Large intestine (tissue), 3 donors: Measurements from ENCODE around the gene PLEKHG3. TPM values are rescaled to one million over a fixed set of nuclear protein-coding genes. Genes with fewer than 3 reads are reported as not detected.

Source experiments
- DNase-seq, 2 donors: peaks; one replicate each; pipeline versions ENCODE4 v3.0.0 to v3.0.0-alpha.2; 2013
- H3K27ac ChIP-seq: one replicate; pipeline ENCODE4 v1.5.1; 2013; ENCODE audit warnings: low read length
- H3K27me3 ChIP-seq: 2 replicates; pipeline ENCODE4 v1.6.1; 2013; ENCODE audit warnings: low read length; ENCODE audit not compliant: control insufficient read depth, insufficient read depth
- H3K36me3 ChIP-seq: 2 replicates; pipeline ENCODE4 v1.6.1; 2013; ENCODE audit warnings: low read length; ENCODE audit not compliant: control insufficient read depth, insufficient read depth
- H3K4me1 ChIP-seq: one replicate; pipeline ENCODE4 v1.6.1; 2013; ENCODE audit warnings: low read length; ENCODE audit not compliant: control insufficient read depth, insufficient read depth
- H3K4me3 ChIP-seq: one replicate; pipeline ENCODE4 v1.5.1; 2013; ENCODE audit warnings: low read length
- H3K9me3 ChIP-seq: one replicate; pipeline ENCODE4 v1.6.1; 2013; ENCODE audit warnings: mild to moderate bottlenecking, low read depth, low read length, moderate library complexity; ENCODE audit not compliant: control insufficient read depth
- WGBS: methylation state at CpG from one replicate; pipeline ENCODE4 v1.1.5; 2013; ENCODE audit warnings: low lambda C conversion rate; ENCODE audit not compliant: insufficient coverage; 5-methylcytosine and 5-hydroxymethylcytosine counted together
- polyA plus RNA-seq: library from polyadenylated mRNA; unstranded; fragments of 120-200 nt; gene quantifications from one replicate; pipeline ENCODE4 v1.2.1, GENCODE V29; 2013

PLEKHG3 gene
- polyA plus RNA-seq, 1 donor: 56.1 TPM

DNA sequence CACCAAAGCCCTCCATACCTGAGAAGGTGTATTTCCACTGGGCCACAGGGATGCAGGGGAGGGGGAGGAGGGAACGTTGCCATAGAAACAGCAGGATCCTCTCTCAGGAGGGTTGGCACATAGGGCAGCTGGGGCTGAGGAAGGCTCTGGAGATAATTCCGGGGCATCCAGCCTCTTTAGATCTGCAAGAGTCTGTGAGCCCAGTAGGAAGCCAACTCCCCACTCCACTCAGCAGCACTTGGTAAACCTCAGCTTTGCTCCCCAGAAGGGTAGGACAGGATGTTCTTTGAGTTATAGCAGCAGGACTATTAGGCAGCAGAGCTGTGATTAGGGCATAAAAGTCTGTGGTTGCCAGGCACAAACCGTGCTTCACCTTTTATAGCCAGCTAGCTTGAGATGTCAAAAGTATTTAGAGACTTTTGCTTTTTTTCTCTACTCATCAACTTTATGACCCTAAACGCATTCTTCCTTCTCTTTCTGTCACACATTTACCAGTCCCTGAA lies 7.8 kb upstream of the PLEKHG3 start:
- peaks cover 31% of the 10 kb centered on the region for H3K4me1 ChIP-seq
- no peaks in the 10 kb centered on the region for H3K9me3 ChIP-seq
- DNase-seq: peak in 1 of 2 donors; percentile 68
- H3K27ac ChIP-seq: peak overlapping the region; percentile 25
- peaks cover 3% of the 10 kb centered on the region for H3K27me3 ChIP-seq
- no peak overlapping the region for H3K4me3 ChIP-seq
- H3K36me3 ChIP-seq: no peaks in the 10 kb centered on the region
- 20% methylated on average over 1 of the region's 4 CpGs for WGBS

DNA sequence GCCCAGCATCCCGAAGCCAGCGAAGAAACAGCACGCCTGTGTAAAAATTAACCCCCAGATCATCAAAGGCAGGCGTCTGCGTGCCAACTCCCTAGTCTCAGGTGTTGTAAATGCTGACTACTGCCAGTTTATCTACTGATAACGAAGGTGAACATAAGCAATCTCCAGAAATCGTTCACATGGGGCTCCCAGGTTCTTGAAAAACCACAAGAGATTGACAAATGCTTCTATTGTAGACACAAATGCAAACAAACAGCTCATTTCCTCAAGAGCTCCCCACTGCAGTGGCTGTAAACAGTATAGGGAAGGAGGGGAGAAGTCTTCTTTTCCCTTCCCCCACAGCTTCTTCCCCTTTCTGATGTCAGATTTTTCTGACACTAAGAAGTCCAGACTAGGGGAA lies 5.3 kb upstream of the PLEKHG3 start:
- peak; percentile 89 to 94 for DNase-seq
- Histone ChIP-seq H3K27me3 (peaks cover 3% of the 10 kb centered on the region), H3K36me3 (no peaks in the 10 kb centered on the region), H3K27ac (peak overlapping the region; percentile 70), H3K9me3 (no peaks in the 10 kb centered on the region), H3K4me1 (peaks cover 45% of the 10 kb centered on the region), H3K4me3 (no peak overlapping the region)
- no CpG with 5 or more reads among the region's 7 CpGs for WGBS

DNA sequence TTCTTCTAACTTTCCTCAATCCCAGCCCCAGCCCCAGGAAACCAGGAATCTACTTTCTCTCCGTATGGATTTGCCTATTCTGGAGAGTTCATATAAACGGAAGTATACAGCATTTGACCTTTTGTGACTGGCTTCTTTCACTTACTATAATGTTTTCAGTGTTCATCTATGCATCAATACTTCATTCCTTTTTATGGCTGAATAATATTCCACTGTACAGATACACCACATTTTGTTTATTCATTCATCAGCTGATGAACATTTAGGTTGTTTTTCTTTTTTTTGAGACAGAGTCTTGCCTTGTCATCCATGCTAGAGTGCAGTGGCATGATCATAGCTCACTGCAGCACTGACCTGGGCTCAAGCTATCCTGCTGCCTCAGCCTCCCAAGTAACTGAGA lies 3.9 kb upstream of the PLEKHG3 start:
- H3K4me3 ChIP-seq: no peak overlapping the region
- peaks cover 3% of the 10 kb centered on the region for H3K27me3 ChIP-seq
- WGBS: no CpG with 5 or more reads among the region's 2 CpGs
- no peak for DNase-seq
- no peaks in the 10 kb centered on the region for H3K36me3 ChIP-seq
- H3K27ac ChIP-seq: no peak overlapping the region
- no peaks in the 10 kb centered on the region for H3K9me3 ChIP-seq
- H3K4me1 ChIP-seq: peaks cover 45% of the 10 kb centered on the region

DNA sequence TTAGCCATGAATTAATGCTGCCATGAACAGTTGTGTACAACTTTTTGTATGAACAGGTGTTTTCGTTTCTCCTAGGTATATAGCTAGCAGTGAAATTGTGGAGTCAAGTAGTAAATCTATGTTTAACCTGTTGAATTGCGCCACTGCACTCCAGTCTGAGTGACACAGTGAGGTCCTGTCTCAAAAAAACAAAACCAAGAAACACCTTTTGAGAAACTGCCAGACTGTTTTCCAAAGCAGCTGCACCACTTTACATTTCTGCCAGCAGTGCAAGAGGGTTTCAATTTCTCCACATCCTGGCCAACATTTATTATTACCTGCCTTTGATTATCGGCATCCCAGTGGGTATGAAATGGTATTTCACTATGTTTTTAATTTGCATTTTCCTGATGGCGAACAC lies 3.3 kb upstream of the PLEKHG3 start:
- H3K36me3 ChIP-seq: no peaks in the 10 kb centered on the region
- no peaks in the 10 kb centered on the region for H3K9me3 ChIP-seq
- H3K4me1 ChIP-seq: peaks cover 49% of the 10 kb centered on the region
- H3K27ac ChIP-seq: no peak overlapping the region
- 80% methylated on average over 1 of the region's 4 CpGs for WGBS
- H3K27me3 ChIP-seq: peaks cover 3% of the 10 kb centered on the region
- no peak overlapping the region for H3K4me3 ChIP-seq
- DNase-seq: no peak

DNA sequence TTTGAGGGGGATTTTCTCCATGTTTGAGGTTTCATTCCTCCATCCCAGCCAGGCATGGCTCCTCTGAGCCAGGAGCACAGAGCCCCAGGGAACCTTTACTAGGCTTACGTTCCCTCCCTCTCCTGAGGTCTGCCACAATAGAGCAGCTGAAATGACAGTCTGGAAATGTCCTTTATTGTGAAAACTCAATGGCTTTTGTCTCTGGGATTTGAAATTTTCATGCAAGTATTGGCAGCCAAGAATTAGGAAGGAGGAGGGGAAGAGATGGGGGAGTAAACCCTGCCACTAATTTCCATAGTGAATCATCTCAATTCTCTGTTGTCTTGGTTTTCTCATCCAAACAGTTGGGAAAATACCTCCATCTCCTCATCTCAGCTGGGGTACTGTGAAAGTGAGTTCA lies 2.6 kb upstream of the PLEKHG3 start:
- H3K27me3 ChIP-seq: peaks cover 3% of the 10 kb centered on the region
- H3K36me3 ChIP-seq: no peaks in the 10 kb centered on the region
- H3K27ac ChIP-seq: no peak overlapping the region
- H3K9me3 ChIP-seq: no peaks in the 10 kb centered on the region
- no CpG with 5 or more reads among the region's 1 CpG for WGBS
- DNase-seq: no peak
- no peak overlapping the region for H3K4me3 ChIP-seq
- peaks cover 50% of the 10 kb centered on the region for H3K4me1 ChIP-seq

DNA sequence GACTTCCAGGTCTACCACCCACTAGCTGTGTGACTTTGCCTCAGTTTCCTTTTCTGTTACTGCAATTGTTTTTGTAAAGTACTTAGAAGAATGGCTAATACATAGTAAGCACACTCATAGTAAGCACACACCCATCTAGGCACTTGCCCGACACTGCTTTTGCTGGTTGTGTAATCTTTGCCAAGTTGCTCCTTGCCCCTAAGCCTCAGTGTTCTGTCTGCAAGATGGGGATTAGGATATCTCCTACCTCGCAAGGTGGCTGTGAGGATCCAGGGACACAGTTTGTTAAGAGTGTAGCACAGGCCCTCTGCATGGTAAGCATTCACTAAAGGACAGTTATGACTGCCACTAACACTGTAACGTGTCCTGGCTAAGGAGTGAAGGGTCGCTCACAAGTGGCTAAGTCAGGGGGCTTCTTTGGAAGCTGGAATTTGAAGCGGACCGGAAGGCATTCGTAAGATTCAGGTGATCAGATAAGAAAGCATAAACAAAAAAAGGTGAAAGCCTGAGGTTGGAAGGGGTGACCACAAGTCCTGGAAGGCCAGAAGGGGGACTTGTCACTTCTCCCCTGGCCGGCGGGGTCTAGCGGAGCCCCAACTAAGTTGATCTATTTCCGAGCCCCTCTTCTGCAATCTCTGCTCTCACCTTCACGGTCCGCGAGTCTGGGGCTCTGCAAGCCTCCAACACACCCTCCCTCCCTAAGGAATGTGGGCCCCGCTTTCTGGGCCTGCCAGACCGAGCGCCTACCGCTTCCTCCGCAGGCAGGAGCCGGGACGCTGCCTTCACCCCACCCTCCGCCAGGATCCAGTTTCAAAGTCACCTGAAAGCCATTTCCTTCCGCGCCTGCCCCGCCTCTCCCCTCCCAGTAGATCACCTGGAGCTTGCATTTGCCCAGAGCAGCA lies 1.5 kb upstream of the PLEKHG3 start:
- H3K36me3 ChIP-seq: no peaks in the 10 kb centered on the region
- peaks cover 53% of the 10 kb centered on the region for H3K4me1 ChIP-seq
- peak in 1 of 2 donors; percentile 89 for DNase-seq
- H3K27me3 ChIP-seq: no peaks in the 10 kb centered on the region
- H3K9me3 ChIP-seq: no peaks in the 10 kb centered on the region
- WGBS: 47% methylated on average over 3 of the region's 25 CpGs
- peak overlapping the region; percentile 90 for H3K27ac ChIP-seq
- H3K4me3 ChIP-seq: peak overlapping the region; percentile 84

DNA sequence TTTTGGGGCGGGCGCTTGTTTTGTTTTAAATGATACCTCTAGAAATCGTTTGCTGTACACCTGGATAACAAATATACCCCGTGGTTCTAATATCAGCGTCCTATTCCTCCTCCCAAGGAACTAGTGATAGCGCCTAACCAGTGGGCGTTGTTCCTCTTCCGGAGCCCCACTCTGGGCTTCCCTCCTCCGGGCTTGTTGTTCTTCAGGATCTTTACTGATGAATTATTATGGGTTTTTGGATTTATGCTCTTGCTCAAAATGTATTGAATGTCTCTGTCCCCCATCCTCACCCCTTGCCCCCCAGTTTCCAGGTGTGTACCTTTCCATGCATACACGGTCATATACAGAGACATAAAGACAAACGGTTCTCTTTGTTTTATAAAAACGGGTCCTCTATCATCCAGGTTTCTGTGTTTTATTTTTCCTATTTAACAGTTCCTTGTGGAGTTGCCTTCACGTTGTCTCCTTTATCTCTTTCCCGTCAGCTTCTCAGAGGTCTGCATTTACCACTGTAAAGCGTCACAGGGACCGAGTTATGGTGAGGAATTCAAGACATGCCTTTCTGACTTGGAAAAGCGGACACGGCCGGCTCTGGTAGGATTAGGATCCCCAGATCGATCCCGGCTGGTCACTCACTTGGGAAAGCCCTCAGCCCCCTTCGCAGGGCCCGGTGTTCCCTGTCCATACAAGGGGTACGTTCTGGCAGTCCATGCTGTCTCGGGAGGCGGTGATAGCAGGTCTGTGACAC lies 655 bp upstream of the PLEKHG3 start:
- Histone ChIP-seq H3K4me1 (peaks cover 53% of the 10 kb centered on the region), H3K27ac (peak overlapping the region; percentile 90), H3K4me3 (peak overlapping the region; percentile 84), H3K9me3 (no peaks in the 10 kb centered on the region), H3K27me3 (no peaks in the 10 kb centered on the region), H3K36me3 (no peaks in the 10 kb centered on the region)
- WGBS: no CpG with 5 or more reads among the region's 26 CpGs
- DNase-seq: no peak

DNA sequence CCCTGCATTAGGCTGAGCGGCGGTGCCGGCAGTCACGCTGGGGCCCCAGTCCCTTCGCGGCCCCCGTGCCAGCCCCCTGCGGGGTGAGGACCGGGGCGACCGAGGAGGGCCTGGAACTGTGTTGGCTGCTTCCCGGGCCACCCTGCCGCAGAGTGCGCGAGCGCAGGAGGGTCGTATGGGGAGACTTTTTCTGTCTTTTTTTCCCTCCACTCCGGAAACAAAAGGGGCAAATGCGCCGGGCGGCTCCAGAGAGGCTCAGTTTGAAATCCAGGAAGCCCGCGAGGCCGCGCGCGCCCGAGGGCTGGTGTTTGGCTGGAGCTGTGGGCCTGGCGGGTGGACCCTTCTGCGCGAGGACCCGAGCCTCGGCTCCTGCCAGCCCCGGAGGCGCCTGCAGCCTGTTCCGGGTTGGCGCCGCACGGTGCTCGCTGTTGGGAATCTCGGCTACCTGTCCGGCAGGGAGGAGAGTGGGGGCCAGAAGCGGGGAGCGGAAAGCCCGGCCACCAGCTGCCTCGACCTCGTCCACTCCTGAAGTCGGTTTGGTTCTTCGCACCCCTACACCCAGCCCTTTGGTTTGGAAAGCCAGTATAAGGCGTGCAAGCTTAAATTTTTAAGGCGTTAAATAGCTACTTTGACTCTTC lies 638 bp downstream of the PLEKHG3 start:
- 0% methylated on average over 1 of the region's 51 CpGs for WGBS
- peak in 1 of 2 donors; percentile 64 for DNase-seq
- H3K36me3 ChIP-seq: no peaks in the 10 kb centered on the region
- H3K4me1 ChIP-seq: peaks cover 55% of the 10 kb centered on the region
- H3K27ac ChIP-seq: peak overlapping the region; percentile 90
- H3K4me3 ChIP-seq: peak overlapping the region; percentile 84
- H3K27me3 ChIP-seq: no peaks in the 10 kb centered on the region
- H3K9me3 ChIP-seq: no peaks in the 10 kb centered on the region

DNA sequence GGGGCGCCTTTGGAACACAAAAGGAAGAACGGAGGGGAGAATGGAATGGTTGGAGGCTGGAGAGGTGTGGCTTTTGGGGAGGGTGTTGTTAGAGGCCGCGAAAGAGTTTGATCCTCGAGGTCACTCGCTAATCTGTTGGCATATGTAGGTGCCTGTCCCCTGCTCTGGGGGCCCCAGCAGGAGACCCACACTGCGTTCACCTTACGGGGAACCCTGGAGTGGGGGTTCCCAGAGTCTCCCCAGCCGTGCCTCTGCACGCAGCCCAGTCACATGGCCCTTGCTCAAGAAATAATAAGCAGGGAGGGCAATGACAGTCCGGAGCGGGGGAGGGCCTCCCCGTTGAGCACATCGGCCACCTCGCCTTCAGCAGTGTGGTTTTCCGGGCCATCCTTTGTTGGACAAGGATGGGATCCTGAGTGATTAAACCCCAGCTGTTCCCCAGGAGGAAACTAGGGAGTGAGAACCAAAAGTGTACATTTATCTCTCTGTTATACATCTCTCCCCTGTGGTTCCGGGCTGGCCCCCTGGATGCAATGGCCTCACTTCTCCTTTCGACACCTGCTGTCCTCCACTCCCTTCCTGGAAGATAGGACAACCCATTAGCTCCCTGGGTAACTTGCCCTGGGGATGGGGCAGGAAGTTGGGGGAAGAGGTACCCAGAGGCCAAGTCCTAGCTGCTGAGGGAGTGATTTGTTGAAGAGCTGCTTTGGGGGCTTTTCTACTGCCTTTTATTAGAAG lies 1.3 kb downstream of the PLEKHG3 start:
- Histone ChIP-seq H3K4me3 (peak overlapping the region; percentile 84), H3K27ac (peak overlapping the region; percentile 90), H3K27me3 (no peaks in the 10 kb centered on the region), H3K9me3 (no peaks in the 10 kb centered on the region), H3K4me1 (peaks cover 55% of the 10 kb centered on the region), H3K36me3 (no peaks in the 10 kb centered on the region)
- no CpG with 5 or more reads among the region's 18 CpGs for WGBS
- DNase-seq: peak in 1 of 2 donors; percentile 82
